H9 (cell line): ENCODE measurements around the gene HHATL. TPM values are rescaled to one million over a fixed set of nuclear protein-coding genes. Genes with fewer than 3 reads are reported as not detected.
A peak's percentile ranks its signal among the peaks of the same experiment; 100 is the strongest.

ENCODE experiments used
- DNase-seq: peaks from one replicate; pipeline ENCODE4 v3.0.0-alpha.2; 2017
- H2AFZ ChIP-seq: one replicate; pipeline ENCODE4 v1.6.1; 2013; ENCODE audit warnings: mild to moderate bottlenecking, low read length, control low read depth, moderate library complexity
- H2AK5ac ChIP-seq: 2 replicates; pipeline ENCODE4 v1.6.1; 2013; ENCODE audit warnings: low read length, control low read depth, mixed read lengths; ENCODE audit not compliant: insufficient read length
- H2BK120ac ChIP-seq: one replicate; pipeline ENCODE4 v1.6.1; 2013; ENCODE audit warnings: low read depth, mild to moderate bottlenecking, low read length, control low read depth, inconsistent platforms; ENCODE audit not compliant: poor library complexity, severe bottlenecking
- H2BK12ac ChIP-seq: 2 replicates; pipeline ENCODE4 v1.6.1; 2013; ENCODE audit warnings: low read length, control low read depth, mixed read lengths, low read depth; ENCODE audit not compliant: insufficient read length
- H2BK15ac ChIP-seq: 2 replicates; pipeline ENCODE4 v1.6.1; 2013; ENCODE audit warnings: low read depth, low read length, control low read depth
- H2BK20ac ChIP-seq: one replicate; pipeline ENCODE4 v1.6.1; 2013; ENCODE audit warnings: low read depth, mild to moderate bottlenecking, low read length, control low read depth, inconsistent platforms; ENCODE audit not compliant: poor library complexity, severe bottlenecking
- H2BK5ac ChIP-seq: 2 replicates; pipeline ENCODE4 v1.6.1; 2013; ENCODE audit warnings: low read length, control low read depth, mixed read lengths; ENCODE audit not compliant: insufficient read length
- H3K14ac ChIP-seq: 2 replicates; pipeline ENCODE4 v1.6.1; 2013; ENCODE audit warnings: low read length, control low read depth; ENCODE audit not compliant: insufficient read depth
- H3K18ac ChIP-seq: 2 replicates; pipeline ENCODE4 v1.6.1; 2013; ENCODE audit warnings: low read depth, mild to moderate bottlenecking, mixed read lengths, low read length, control low read depth; ENCODE audit not compliant: insufficient read length
- H3K23ac ChIP-seq: 2 replicates; pipeline ENCODE4 v1.6.1; 2013; ENCODE audit warnings: low read length, control low read depth, mixed read lengths, low read depth; ENCODE audit not compliant: insufficient read length
- H3K23me2 ChIP-seq: 2 replicates; pipeline ENCODE4 v1.6.1; 2013; ENCODE audit warnings: low read depth, mild to moderate bottlenecking, mixed read lengths, low read length, control low read depth; ENCODE audit not compliant: insufficient read length, poor library complexity, severe bottlenecking
- H3K27ac ChIP-seq: 2 replicates; pipeline ENCODE4 v1.5.1; 2013; ENCODE audit warnings: low read length, control low read depth, mixed read lengths, low read depth; ENCODE audit not compliant: insufficient read length
- H3K27me3 ChIP-seq: 2 replicates; pipeline ENCODE4 v1.6.1; 2013; ENCODE audit warnings: low read length, control low read depth, inconsistent platforms; ENCODE audit not compliant: insufficient read depth
- H3K4ac ChIP-seq: 2 replicates; pipeline ENCODE4 v1.6.1; 2013; ENCODE audit warnings: low read depth, mild to moderate bottlenecking, control low read depth, inconsistent platforms, low read length, moderate library complexity
- H3K4me1 ChIP-seq: 2 replicates; pipeline ENCODE4 v1.6.1; 2013; ENCODE audit warnings: low read length, control low read depth, inconsistent platforms; ENCODE audit not compliant: insufficient read depth
- H3K4me2 ChIP-seq: 2 replicates; pipeline ENCODE4 v1.6.1; 2013; ENCODE audit warnings: low read length, control low read depth, mixed read lengths; ENCODE audit not compliant: insufficient read length, insufficient read depth
- H3K56ac ChIP-seq: 2 replicates; pipeline ENCODE4 v1.6.1; 2013; ENCODE audit warnings: low read depth, mild to moderate bottlenecking, mixed read lengths, low read length, control low read depth; ENCODE audit not compliant: insufficient read length
- H3K79me1 ChIP-seq: 2 replicates; pipeline ENCODE4 v1.6.1; 2013; ENCODE audit warnings: low read depth, mild to moderate bottlenecking, moderate library complexity, low read length, control low read depth, inconsistent platforms; ENCODE audit not compliant: insufficient read depth, poor library complexity, severe bottlenecking
- H3K79me2 ChIP-seq: 2 replicates; pipeline ENCODE4 v1.6.1; 2013; ENCODE audit warnings: low read length, control low read depth, inconsistent platforms; ENCODE audit not compliant: insufficient read depth
- H3K9ac ChIP-seq: 2 replicates; pipeline ENCODE4 v1.6.1; 2013; ENCODE audit warnings: low read length, control low read depth, mixed read lengths; ENCODE audit not compliant: insufficient read length; ENCODE audit errors: extremely low read depth
- H3K9me3 ChIP-seq: one replicate; pipeline ENCODE4 v1.6.1; 2013; ENCODE audit warnings: low read depth, low read length, inconsistent platforms; ENCODE audit not compliant: control insufficient read depth
- H3T11ph ChIP-seq: one replicate; pipeline ENCODE4 v1.6.1; 2013; ENCODE audit warnings: mild to moderate bottlenecking, low read length, control low read depth, inconsistent platforms
- H4K20me1 ChIP-seq: one replicate; pipeline ENCODE4 v1.6.1; 2013; ENCODE audit not compliant: control insufficient read depth, insufficient read length, insufficient read depth
- H4K5ac ChIP-seq: 2 replicates; pipeline ENCODE4 v1.6.1; 2013; ENCODE audit warnings: low read depth, mild to moderate bottlenecking, mixed read lengths, low read length, control low read depth; ENCODE audit not compliant: insufficient read length
- H4K8ac ChIP-seq: replicated peaks from 2 replicates; pipeline ENCODE4 v1.6.1; 2013; ENCODE audit warnings: low read length, control low read depth, mixed read lengths, low read depth; ENCODE audit not compliant: insufficient read length
- H4K91ac ChIP-seq: 2 replicates; pipeline ENCODE4 v1.6.1; 2013; ENCODE audit warnings: low read depth, mild to moderate bottlenecking, moderate library complexity, mixed read lengths, low read length, control low read depth; ENCODE audit not compliant: insufficient read length
- H3K27ac Mint-ChIP-seq, 3 experiments: 2 replicates in 2 of 3; 3 replicates in 1 of 3; pipeline ENCODE4 v1.8.0; 2020 to 2021; ENCODE audit warnings: mixed read lengths in 3 of 3, mild to moderate bottlenecking in 1 of 3, moderate library complexity in 1 of 3
- H3K27me3 Mint-ChIP-seq: 2 replicates; pipeline ENCODE4 v1.8.0; 2021; ENCODE audit warnings: low read depth, mild to moderate bottlenecking, moderate library complexity, mixed read lengths
- H3K36me3 Mint-ChIP-seq, 3 experiments: 2 replicates in 2 of 3; 3 replicates in 1 of 3; pipeline ENCODE4 v1.8.0; 2020 to 2021; ENCODE audit warnings: low read depth in 3 of 3, mixed read lengths in 3 of 3; ENCODE audit not compliant: insufficient read depth in 1 of 3
- H3K4me1 Mint-ChIP-seq, 2 experiments: 2 replicates each; pipeline ENCODE4 v1.8.0; 2020; ENCODE audit warnings: mixed read lengths in 2 of 2
- H3K4me3 Mint-ChIP-seq, 2 experiments: 2 replicates in 1 of 2; 3 replicates in 1 of 2; pipeline ENCODE4 v1.8.0; 2020 to 2021; ENCODE audit warnings: mild to moderate bottlenecking in 2 of 2, mixed read lengths in 2 of 2, moderate library complexity in 1 of 2
- H3K9me3 Mint-ChIP-seq, 2 experiments: 2 replicates in 1 of 2; 3 replicates in 1 of 2; pipeline ENCODE4 v1.8.0; 2020; ENCODE audit warnings: mild to moderate bottlenecking in 2 of 2, mixed read lengths in 2 of 2, moderate library complexity in 1 of 2
- WGBS: extraction: QIAGEN DNeasy Blood & Tissue Kit; methylation state at CpG from one replicate; pipeline ENCODE4 v1.1.7; 2013; ENCODE audit warnings: missing lambda C conversion rate, low lambda C conversion rate, mixed read lengths; ENCODE audit not compliant: insufficient read length; ENCODE audit errors: extremely low coverage; 5-methylcytosine and 5-hydroxymethylcytosine counted together
- total RNA-seq: library from RNA; stranded (reverse); gene quantifications from 2 replicates; pipeline ENCODE4 v1.2.1, GENCODE V29; 2021
- TF ChIP-seq, protein P1 (sequence below): fragments of 200-600 bp; sonication (generic); conservative IDR thresholded peaks from 3 replicates; pipeline ENCODE4 v1.8.0; 2021; ENCODE audit warnings: antibody characterized with exemption, mild to moderate bottlenecking

HHATL gene
- total RNA-seq, 1 experiment from 2014 or later: 0.46 TPM

DNA sequence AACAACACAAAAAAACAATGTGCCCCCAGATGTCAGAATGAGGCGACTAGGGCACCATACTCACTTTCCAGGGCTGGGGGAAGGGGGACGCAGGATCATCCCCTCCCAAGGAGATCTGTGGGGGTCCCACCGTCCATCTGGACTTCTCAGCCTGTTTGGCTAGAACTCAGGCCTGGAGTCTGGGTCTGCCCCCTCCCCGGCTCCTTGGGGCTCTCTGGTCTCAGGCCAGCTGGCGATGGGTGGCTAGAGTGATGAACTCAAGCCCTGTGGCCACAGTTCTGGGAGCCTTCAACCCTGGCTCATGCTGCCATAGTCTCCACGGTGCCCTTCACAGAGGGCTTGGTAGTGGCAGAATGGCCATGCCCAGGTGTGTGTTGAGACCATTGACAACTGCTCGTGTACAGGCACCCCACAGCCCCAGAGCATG is 35.5 kb downstream of the HHATL start:
- no peaks in the 10 kb centered on the region for H3K27me3 ChIP-seq
- H2BK12ac ChIP-seq: no peak overlapping the region
- H3K27ac Mint-ChIP-seq: peak overlapping the region in 2 of 3 experiments; percentile 37 to 61; a peak in 1 of 7 replicates
- H3T11ph ChIP-seq: no peak overlapping the region
- no peak overlapping the region for H2BK15ac ChIP-seq
- H3K4me3 Mint-ChIP-seq: no peak overlapping the region
- no peaks in the 10 kb centered on the region for H3K79me1 ChIP-seq
- H2AK5ac ChIP-seq: no peak overlapping the region
- no peaks in the 10 kb centered on the region for H3K23me2 ChIP-seq
- H3K27ac ChIP-seq: no peak overlapping the region
- no peaks in the 10 kb centered on the region for H4K20me1 ChIP-seq
- H2BK5ac ChIP-seq: no peak overlapping the region
- no peaks in the 10 kb centered on the region for H3K9me3 ChIP-seq
- H2AFZ ChIP-seq: no peak overlapping the region
- H3K23ac ChIP-seq: no peak overlapping the region
- H3K4me1 Mint-ChIP-seq: peaks cover 8 to 9% of the 10 kb centered on the region in 2 experiments
- H3K79me2 ChIP-seq: no peaks in the 10 kb centered on the region
- no peak overlapping the region for H3K4me2 ChIP-seq
- TF ChIP-seq, protein P1, sequence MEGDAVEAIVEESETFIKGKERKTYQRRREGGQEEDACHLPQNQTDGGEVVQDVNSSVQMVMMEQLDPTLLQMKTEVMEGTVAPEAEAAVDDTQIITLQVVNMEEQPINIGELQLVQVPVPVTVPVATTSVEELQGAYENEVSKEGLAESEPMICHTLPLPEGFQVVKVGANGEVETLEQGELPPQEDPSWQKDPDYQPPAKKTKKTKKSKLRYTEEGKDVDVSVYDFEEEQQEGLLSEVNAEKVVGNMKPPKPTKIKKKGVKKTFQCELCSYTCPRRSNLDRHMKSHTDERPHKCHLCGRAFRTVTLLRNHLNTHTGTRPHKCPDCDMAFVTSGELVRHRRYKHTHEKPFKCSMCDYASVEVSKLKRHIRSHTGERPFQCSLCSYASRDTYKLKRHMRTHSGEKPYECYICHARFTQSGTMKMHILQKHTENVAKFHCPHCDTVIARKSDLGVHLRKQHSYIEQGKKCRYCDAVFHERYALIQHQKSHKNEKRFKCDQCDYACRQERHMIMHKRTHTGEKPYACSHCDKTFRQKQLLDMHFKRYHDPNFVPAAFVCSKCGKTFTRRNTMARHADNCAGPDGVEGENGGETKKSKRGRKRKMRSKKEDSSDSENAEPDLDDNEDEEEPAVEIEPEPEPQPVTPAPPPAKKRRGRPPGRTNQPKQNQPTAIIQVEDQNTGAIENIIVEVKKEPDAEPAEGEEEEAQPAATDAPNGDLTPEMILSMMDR: no peak
- DNase-seq: no peak
- H3K14ac ChIP-seq: no peak overlapping the region; the same call in 1 of the 2 replicates
- H3K9me3 Mint-ChIP-seq: peaks cover 2 to 4% of the 10 kb centered on the region in 2 experiments; a peak in 2 of 5 replicates
- H4K91ac ChIP-seq: no peak overlapping the region
- H3K18ac ChIP-seq: no peak overlapping the region
- no peak overlapping the region for H3K4ac ChIP-seq
- WGBS: no CpG with 5 or more reads among the region's 7 CpGs
- peaks cover 13% of the 10 kb centered on the region for H3K27me3 Mint-ChIP-seq
- H2BK120ac ChIP-seq: no peak overlapping the region
- H4K5ac ChIP-seq: no peak overlapping the region
- H3K9ac ChIP-seq: no peak overlapping the region
- H3K56ac ChIP-seq: no peak overlapping the region
- H3K4me1 ChIP-seq: no peaks in the 10 kb centered on the region
- H3K36me3 Mint-ChIP-seq: no peaks in the 10 kb centered on the region; a peak in 3 of 7 replicates
- H2BK20ac ChIP-seq: no peak overlapping the region
- no peak overlapping the region for H4K8ac ChIP-seq
